A204.1 (cell line): ENCODE data around the gene PHF3.
"Not testable (repeated sequence)": the region's sequence is repeated elsewhere in the genome, so short reads cannot be mapped to it uniquely, and the experiment has no call there.

ENCODE experiments used
- FAIRE-seq: peaks from 2 replicates; lab custom pipeline; 2012; peaks lifted over from hg19 to GRCh38; lab: Jason Lieb, UNC

The PHF3 gene

DNA sequence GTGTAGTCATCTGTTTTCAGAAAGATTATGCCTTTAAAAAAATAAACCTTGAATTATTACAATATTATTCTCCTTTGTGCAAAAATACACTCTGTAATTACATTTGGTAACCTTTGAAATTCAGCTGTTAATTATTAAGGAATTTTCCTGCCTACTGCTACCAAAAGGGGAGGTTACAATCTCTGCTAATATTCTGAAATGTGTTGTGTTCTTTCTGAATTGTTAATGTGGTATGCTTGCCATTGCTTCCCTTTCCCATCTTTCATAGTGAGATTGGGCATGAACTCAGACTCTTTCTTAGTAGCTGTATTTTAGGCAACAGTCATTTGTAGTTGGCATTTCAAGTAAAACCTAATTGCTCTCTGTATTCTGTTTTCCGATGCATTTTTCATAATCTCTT lies 73.0 kb downstream of the PHF3 start:
- FAIRE-seq, result no peak

GRCh38 chr6:63709148-63709547 lies 73.5 kb downstream of the PHF3 start:
- FAIRE-seq, result no peak

DNA sequence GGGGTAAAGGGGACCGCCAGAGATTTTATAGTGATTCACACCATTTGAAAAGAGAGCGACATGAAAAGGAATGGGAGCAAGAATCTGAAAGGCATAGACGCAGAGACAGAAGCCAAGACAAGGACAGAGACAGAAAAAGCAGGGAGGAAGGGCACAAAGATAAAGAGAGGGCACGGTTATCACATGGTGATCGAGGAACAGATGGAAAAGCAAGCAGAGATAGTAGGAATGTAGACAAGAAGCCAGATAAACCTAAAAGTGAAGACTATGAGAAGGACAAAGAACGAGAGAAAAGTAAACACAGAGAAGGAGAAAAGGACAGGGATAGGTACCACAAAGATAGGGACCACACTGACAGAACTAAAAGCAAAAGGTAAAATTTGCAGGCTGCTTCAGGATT lies 77.7 kb downstream of the PHF3 start:
- FAIRE-seq, result no peak

DNA sequence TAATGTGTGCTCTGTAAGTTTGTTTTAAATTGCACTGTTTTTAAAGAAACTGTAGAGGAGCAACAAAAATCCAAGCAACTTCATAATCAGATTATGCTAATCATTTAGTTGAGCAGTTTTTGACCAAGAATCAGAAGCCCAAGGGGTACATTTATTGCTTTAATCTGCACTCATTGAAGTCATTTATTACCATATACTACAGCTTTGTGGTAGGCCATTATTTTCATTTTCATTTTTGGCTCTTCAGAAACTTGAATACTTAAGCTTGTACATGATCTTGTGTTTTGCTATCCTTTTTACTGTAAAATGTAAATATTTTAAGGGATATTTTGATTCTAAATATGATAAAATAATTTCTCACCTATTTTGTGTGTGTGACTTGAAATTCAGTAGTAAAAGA lies 78.5 kb downstream of the PHF3 start:
- FAIRE-seq, result no peak

- FAIRE-seq, result no peak
Observed at GRCh38 chr6:63716169-63716568, 80.6 kb downstream of the PHF3 start.

DNA sequence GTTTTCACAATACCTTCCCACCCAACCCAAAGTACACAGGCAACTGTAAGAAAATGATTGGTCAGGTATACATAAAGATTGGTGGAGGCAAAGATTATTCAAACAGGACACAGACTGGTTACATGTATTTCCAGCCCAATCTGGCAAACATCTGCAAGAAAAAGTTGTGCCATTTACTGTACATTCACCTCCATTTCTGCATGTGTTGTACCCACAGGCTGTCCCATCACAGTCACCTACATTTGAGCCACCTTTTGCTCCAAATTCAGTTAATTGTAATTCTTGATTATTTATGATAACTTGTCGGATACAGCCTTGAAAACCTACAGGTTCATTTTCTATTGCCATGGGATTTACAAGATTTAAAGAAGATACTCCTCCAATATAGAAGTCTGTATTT lies 85.6 kb downstream of the PHF3 start:
- FAIRE-seq, result no peak

DNA sequence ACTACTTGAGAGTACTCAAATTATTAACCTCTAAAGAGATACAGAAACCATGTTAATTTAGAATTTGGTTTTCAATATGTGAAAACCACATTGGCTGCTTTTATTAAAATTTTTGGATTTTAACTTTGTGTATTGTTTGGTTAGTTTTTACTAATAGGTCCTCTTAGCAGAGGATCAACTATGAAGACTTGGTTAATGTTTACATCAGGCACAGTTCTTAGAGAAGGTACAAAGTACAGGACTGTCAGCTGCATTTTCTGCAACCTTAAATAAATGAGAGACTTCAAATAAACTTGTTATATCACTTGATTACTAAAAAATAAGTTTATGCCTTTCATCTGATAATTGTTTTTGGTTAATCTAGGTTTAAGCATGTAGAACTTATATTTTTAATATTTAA lies 89.1 kb downstream of the PHF3 start:
- no peak for FAIRE-seq

- FAIRE-seq, result no peak
Observed at GRCh38 chr6:63730311-63730710, 94.7 kb downstream of the PHF3 start.

DNA sequence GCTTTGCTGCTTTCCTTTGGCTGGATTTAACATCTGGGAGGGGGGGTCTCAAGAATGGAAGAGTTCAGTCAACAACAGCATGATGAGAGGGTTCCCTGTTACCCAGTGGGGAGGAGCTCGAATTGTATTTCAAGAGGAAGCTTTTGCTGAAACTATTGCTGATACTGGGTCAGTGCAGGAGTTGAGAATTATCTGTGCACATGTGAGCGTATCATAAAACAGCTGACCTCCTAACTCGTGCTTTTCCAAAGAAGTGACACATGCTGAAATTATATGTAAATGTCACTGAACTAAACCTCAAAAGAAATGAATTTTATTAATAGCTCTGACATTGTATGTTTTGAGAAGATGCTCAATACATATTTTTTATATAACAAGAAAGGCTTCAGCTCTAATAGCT lies 96.3 kb downstream of the PHF3 start:
- FAIRE-seq, result no peak

DNA sequence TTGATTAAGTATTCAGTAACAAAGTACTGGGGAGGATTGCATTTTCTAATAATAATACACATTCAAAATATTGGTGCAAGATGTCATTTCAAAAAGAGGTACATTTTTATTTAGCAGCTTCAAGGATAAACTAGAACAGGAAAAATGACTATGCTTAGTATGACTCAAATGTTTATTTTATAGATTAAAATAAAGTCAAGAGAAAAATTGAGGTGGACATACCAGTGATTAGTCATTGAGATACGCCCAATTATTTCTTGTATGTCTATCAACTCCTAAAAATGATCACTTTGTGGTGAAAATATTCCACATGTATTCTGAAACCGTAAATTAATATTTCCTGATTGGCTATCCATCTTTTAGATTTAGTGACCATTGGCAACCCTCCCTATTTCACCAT lies 96.7 kb downstream of the PHF3 start:
- no peak for FAIRE-seq

GRCh38 chr6:63734923-63735322 lies 99.3 kb downstream of the PHF3 start:
- no peak for FAIRE-seq

DNA sequence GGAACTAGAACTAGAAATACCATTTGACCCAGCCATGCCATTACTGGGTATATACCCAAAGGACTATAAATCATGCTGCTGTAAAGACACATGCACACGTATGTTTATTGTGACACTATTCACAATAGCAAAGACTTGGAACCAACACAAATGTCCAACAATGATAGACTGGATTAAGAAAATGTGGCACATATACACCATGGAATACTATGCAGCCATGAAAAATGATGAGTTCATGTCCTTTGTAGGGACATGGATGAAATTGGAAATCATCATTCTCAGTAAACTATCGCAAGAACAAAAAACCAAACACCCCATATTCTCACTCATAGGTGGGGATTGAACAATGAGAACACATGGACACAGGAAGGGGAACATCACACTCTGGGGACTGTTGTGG lies 102.6 kb downstream of the PHF3 start:
- FAIRE-seq, result not testable (repeated sequence)

DNA sequence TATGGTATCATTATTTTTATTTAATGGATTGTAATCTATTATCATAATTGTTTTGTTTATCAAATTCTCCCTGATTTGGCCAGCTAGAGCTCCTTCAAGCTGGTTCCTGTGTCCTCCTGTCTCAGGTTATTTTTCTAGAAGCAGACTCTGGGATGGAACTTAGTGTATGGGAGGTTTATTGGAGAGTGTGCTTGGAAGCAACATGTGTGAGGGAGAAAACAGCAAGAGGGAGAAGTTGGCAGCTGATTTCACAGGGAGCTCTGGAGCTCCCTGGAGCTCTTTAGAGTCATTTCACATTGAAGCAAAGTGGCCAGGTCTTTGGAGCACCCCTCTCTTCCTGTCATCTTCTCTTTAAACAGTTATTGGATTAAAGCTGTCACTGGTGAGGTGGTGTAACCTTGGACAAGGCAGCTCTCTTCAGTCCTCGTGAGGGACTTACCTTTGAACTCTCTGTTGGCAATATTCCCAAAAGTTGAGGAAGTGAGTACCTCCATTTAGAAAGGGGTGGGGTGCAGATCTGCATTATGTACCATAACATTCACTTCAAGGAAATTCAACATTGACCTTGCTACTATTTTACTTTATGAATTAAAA lies 103.6 kb downstream of the PHF3 start:
- no peak for FAIRE-seq

DNA sequence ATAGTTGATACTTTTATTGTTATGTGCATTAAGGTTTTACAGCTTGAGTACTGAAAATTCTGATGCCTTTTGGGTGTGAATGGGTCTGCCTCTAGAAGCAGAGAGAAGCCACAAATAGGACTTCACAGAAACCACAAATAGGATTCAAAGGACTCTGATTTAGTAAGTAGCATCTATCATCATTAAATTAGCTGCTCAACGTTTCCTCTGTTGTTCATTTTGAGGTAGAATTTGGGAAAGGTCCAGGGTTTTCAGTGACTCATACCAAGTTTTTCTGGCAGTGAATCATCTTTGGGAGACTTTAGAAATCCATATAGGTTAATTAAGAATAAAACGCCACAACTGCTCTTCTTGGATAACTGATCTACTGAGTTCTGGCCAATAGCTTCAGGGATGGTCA lies 105.1 kb downstream of the PHF3 start:
- no peak for FAIRE-seq

GRCh38 chr6:63742060-63742459 lies 106.5 kb downstream of the PHF3 start:
- FAIRE-seq, result no peak

DNA sequence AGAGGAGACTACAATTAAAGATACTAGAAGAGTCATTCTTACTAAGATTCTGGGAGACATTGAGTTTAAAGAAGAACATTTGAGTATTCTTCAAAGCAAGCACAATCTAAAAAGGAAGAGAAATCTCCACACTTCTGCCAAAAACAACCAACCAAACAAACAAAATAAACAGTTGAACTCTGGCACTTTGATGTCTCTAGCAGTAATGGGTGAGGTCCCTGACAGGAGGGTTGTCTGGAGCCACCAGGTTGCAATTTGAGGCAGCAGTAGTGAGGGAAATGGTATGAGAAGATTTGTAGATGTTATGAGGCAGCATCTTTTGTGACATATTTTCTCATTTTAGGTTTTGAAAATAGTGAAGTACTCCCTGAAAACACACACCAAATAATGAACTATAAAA lies 108.1 kb downstream of the PHF3 start:
- no peak for FAIRE-seq

DNA sequence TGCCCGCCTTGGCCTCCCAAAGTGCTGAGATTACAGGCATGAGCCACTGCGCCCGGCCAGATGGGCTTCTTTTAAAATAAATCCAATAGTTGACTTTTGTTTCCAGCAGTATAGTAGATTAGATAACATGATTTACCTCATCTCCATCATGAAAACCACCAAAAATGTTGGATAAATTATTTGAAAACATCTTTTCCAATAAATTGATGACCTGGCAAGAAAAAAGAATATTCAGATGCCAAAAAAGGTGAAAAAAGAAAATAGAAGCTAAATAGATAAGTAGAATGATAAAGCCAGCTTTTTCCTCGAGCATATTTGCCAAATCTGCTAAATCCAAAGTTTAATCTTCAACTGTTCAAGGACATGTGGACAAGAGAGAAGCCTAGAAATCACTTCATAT lies 109.2 kb downstream of the PHF3 start:
- no peak for FAIRE-seq

DNA sequence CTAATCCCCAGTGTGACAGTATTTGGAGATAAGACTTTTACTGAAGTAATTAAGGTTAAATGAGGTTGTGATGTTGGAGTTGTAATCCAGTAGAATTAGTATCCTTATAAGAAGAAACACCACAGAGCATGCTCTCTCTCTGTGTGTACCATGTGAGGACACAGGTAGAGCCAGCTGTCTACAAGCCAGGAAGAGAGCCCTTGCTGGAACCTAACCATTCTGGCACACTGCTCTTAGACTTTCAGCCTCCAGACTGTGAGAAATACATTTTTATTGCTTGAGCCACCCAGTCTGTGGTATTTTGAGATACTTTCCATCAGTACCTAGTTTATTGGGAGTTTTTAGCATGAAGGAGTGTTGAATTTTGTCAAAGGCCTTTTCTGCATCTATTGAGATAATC lies 110.2 kb downstream of the PHF3 start:
- no peak for FAIRE-seq

GRCh38 chr6:63750400-63750799 lies 114.8 kb downstream of the PHF3 start:
- FAIRE-seq, result no peak

- FAIRE-seq, result not testable (repeated sequence)
Observed at GRCh38 chr6:63757275-63757674, 121.7 kb downstream of the PHF3 start.

GRCh38 chr6:63757826-63758225 lies 122.2 kb downstream of the PHF3 start:
- FAIRE-seq, result no peak

- no peak for FAIRE-seq
Observed at GRCh38 chr6:63759605-63760105, 124.1 kb downstream of the PHF3 start.

- FAIRE-seq, result no peak
Observed at GRCh38 chr6:63760199-63760598, 124.6 kb downstream of the PHF3 start.

DNA sequence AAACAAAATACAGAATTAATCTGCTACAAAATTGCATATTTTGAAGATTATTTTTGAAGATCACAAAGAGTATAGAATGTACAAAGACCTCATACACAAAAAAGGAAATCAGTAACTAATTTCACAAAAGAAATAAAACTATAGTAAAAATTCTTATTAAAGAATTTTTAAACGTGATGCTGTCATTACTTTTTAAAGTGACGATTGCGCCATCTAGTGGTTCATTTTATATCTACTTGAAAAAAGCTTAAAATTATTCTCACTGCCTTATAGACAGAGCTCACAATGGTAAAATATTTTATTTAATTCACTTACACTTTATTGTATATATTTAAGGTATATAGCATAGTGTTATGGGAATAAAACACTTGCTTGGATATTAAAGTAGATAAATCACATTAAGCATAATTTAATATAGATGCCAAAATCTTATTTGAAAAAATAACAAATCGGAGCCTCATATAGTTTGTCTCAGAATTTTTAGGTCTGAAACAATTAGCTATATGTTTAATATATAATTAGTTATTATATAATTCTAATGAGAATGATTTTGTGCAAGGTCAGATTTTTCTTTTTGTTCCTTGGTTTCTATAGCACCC lies 128.8 kb downstream of the PHF3 start:
- FAIRE-seq, result peak; percentile 99
